Measurements from ENCODE around the gene PIP4K2A.

DNA sequence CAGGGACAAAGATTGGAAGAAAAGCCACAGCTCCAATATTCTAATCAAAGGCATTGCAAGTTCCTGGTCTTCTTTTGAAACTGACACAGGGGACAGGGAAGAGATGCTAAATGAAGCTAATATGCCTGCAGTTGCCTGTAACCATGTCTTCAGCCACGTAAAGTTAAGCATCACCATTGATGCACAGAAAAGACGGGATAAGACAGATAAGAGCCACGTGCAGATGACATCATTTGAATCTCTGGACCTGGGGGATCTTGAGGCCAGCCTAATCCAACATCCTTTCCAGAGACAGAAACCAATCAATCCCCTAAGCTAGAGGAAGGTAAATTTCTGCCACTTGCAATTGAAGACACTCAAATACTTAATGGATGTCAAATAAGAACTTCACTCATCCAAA, 93.4 kb downstream of the PIP4K2A start:
- TF ChIP-seq BHLHE40 (IDR thresholded peaks at IDR 0.05; ENCODE audit: borderline replicate concordance) (no peak), FOXA1 (IDR thresholded peaks at IDR 0.05) (no peak), FOXK2 (IDR thresholded peaks at IDR 0.05) (no peak), L3MBTL2 (conservative IDR thresholded peaks at IDR 0.05) (no peak), FOXM1 (IDR thresholded peaks at IDR 0.05; ENCODE audit: borderline replicate concordance) (no peak), SUZ12 (IDR thresholded peaks at IDR 0.05) (no peak), ARNT (IDR thresholded peaks at IDR 0.05) (no peak), HDGF (IDR thresholded peaks at IDR 0.05; ENCODE audit: borderline replicate concordance) (no peak), TARDBP (IDR thresholded peaks at IDR 0.05) (no peak), NFRKB (IDR thresholded peaks at IDR 0.05) (no peak), SP1 (IDR thresholded peaks at IDR 0.05) (no peak), CTBP1 (IDR thresholded peaks at IDR 0.05; ENCODE audit: borderline replicate concordance) (no peak), ELF4 (IDR thresholded peaks at IDR 0.05) (no peak)
- TF ChIP-seq, protein P1, sequence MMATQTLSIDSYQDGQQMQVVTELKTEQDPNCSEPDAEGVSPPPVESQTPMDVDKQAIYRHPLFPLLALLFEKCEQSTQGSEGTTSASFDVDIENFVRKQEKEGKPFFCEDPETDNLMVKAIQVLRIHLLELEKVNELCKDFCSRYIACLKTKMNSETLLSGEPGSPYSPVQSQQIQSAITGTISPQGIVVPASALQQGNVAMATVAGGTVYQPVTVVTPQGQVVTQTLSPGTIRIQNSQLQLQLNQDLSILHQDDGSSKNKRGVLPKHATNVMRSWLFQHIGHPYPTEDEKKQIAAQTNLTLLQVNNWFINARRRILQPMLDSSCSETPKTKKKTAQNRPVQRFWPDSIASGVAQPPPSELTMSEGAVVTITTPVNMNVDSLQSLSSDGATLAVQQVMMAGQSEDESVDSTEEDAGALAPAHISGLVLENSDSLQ (IDR thresholded peaks at IDR 0.05) = no peak

Data from HEK293T (cell line).